OCI-LY7 (cell line): Measurements from ENCODE around the gene ZNF467.

Experiments used
- EZH2phosphoT487 ChIP-seq: fragments of 200-600 bp; sonication (generic); IDR thresholded peaks from 2 replicates; pipeline ENCODE4 v1.6.1; 2018; ENCODE audit warnings: low read depth, borderline replicate concordance, mild to moderate bottlenecking, mixed run types, antibody characterized with exemption, low read length, moderate library complexity, mixed read lengths
- TF ChIP-seq, protein P1 (sequence below): fragments of 200-600 bp; sonication (generic); conservative IDR thresholded peaks from 2 replicates; pipeline ENCODE4 v1.5.1; 2014; ENCODE audit warnings: mild to moderate bottlenecking, antibody characterized with exemption, low read length, moderate library complexity, mixed read lengths

DNA sequence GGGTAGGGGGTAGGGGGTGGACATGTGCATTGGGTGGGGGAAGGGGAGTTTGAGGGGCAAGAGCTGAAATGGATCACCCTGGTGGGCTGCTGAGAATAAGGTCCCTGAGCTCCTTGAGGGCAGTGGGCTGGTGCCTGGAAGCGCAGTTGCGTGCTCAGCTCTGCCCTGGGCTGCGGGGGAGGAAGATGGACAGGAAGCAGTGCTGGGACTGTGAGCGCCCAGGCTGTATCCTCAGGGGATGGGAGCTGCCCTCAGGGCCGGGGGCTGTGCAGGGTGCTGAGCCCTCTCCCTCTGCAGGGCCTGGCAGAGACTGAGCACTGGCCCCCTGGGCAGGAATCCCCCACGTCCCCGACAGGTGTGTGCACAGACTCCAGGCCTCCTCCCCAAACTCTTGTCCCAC, 24.4 kb upstream of the ZNF467 start:
- TF ChIP-seq, protein P1, sequence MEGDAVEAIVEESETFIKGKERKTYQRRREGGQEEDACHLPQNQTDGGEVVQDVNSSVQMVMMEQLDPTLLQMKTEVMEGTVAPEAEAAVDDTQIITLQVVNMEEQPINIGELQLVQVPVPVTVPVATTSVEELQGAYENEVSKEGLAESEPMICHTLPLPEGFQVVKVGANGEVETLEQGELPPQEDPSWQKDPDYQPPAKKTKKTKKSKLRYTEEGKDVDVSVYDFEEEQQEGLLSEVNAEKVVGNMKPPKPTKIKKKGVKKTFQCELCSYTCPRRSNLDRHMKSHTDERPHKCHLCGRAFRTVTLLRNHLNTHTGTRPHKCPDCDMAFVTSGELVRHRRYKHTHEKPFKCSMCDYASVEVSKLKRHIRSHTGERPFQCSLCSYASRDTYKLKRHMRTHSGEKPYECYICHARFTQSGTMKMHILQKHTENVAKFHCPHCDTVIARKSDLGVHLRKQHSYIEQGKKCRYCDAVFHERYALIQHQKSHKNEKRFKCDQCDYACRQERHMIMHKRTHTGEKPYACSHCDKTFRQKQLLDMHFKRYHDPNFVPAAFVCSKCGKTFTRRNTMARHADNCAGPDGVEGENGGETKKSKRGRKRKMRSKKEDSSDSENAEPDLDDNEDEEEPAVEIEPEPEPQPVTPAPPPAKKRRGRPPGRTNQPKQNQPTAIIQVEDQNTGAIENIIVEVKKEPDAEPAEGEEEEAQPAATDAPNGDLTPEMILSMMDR: no peak
- TF ChIP-seq EZH2phosphoT487: no peak
